GM12872 (cell line): ENCODE data around the gene SNTG2.

Source experiments
- TF ChIP-seq, protein P1 (sequence below): IDR thresholded peaks from 3 replicates; pipeline ENCODE4 v1.5.1; 2011; ENCODE audit warnings: low read depth, mild to moderate bottlenecking, low read length, moderate library complexity; ENCODE audit not compliant: insufficient read depth

Gene SNTG2

DNA sequence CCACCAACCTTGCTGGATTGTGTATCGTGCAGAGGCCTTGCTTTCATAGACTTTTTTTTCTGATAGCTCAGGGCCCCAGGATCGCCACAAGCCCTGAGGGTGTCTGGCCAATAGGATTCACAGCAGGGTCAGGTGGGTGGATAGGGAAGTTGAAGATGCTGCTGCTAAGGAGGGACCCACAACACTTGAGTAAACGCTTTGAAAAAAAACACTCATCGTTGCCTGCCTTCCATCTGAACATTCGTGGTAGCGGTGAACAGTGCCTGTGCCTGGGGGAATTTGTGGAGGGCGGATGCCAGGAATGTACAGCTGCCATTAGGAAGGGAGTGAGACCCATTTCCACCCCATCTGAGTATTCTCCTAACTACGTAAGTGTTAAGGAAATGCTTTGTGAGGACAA, 358.0 kb downstream of the SNTG2 start:
- TF ChIP-seq, protein P1, sequence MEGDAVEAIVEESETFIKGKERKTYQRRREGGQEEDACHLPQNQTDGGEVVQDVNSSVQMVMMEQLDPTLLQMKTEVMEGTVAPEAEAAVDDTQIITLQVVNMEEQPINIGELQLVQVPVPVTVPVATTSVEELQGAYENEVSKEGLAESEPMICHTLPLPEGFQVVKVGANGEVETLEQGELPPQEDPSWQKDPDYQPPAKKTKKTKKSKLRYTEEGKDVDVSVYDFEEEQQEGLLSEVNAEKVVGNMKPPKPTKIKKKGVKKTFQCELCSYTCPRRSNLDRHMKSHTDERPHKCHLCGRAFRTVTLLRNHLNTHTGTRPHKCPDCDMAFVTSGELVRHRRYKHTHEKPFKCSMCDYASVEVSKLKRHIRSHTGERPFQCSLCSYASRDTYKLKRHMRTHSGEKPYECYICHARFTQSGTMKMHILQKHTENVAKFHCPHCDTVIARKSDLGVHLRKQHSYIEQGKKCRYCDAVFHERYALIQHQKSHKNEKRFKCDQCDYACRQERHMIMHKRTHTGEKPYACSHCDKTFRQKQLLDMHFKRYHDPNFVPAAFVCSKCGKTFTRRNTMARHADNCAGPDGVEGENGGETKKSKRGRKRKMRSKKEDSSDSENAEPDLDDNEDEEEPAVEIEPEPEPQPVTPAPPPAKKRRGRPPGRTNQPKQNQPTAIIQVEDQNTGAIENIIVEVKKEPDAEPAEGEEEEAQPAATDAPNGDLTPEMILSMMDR: no peak

DNA sequence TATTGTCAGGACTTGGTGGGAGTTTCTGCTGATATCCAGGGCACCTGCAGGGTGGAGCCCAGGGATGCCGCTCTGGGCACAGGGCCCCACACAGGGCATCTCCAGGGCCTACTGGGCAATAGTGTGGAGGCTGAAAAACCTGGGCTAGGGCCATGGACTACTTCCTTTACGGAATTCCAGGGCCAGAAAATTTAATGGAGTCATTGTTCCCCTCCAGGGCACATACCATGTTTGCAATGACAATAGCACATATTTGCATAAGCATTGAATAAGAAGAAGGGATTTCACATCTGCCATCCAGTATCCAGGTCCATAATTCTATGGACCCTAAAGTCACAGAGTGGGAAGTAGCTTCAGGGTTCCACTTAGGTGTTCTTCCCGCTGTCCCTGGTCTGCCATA, 358.9 kb downstream of the SNTG2 start:
- TF ChIP-seq, protein P1: no peak

DNA sequence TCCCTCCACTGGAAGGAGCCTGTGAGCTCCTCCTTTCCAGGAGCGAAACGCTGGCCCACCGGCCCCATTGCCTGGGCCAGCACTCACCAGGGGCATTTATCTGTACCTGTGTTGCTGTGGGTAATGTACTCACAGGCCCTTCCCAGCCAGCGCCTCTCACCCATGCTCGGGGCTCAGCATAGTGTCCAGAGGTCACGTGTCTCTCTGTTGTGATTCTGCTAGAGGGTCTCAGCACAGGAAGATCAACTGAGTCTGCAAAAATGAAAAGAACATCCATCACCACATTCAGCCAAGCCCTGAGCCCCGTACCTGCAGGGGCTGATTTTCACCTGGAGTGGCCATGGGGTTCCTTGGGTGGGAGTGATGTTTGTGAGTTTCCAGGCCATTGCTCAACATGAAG, 359.6 kb downstream of the SNTG2 start:
- TF ChIP-seq, protein P1: no peak

DNA sequence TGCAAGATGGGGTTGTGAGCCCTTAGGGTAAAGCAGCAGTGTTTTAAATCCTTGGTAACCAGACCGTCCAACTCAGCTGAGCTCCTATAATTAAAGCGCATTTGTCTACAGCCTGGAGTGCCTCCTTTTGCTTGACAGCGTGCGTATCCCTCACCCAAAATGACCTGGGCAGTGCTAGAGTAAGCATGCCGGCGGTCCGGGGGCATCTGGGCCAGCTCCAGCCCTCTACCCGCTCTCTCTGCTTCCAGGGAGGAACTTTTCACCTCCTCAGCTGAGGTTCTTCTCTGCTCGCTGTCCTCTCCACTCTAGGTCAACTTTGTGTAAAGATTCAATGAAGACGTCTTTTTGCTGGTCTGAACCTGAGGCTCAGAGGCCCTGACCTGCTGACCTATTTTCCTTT, 360.2 kb downstream of the SNTG2 start:
- TF ChIP-seq, protein P1: no peak

DNA sequence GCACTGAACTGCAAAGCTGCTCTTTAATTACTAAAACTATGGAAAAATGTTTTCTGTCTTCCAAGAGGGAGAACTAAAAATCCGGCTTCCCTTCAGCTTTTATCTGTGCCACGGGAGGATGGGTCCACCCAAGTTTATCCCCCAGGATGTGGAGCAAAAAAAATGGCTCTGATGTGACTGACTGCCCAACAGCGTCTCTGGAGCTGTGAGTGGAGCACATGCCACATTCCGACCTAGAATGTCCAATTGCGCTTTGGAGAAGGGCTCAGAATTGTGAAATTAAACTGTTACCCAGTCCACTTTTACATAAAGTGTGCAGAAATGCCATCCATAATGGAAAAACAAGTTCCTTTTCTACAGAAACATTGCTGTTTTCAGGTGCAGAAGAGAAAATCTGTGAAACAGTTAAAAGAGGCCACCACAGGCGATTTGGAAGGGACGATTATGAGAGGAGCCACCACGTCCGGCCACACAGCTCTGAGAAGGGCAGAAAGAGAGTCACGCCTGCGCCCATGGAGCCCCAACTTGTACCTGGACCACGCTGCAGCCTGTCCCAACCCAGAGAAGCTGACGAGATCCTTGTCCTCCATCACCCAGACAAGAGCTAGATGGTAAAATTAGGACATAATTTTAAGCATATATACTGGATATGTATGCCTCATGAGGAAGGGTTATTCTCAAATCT, 362.7 kb downstream of the SNTG2 start:
- TF ChIP-seq, protein P1: no peak

DNA sequence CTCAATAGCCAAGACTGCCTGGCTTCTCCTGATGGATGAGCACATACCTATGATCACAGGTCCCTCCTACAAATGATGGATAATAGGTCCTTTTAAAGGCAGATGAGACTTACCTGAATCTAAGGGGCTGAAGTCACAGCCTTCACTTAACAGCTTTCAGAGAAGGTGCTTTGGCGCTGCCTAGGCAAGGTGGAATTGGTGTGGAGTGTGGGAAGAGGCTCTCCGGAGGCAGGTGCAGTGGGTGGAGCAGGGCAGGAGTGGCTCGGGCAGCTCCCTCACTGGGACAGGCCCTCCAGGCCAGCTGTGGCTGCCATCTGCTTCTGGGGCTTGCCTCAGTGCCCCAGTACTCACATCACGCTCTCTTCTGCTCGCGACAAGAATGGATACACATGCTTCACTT, 363.6 kb downstream of the SNTG2 start:
- TF ChIP-seq, protein P1: no peak

DNA sequence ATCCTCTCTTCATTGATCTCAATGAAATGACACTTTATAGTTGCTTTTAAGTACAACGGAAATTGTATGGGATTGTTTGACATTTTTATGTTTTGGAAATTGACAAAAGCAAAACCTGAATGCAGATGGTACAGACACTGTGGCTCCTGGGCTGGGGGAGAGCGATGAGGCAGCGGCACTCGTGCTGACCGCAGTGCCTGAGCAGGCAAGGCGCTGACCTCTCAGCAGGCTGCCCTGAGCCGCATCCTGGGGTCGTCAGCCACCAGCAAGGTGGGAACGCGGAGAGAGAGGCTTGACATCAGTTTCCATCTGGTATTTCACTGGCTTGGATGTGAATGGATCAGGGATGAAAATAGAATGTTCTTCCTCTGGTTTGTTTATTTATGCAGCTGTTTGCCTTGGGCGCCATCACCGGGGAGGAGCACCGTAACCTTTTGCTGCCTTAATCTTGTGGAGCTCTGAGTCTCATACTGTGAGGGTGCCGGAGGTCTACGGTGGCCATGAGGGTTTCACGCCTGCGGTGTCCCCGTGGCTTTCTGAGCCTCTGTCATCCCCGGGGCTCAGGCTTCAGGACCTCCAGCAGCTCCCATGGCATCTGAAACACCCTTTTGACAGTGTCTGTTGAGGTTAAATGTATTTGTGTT, 367.8 kb downstream of the SNTG2 start:
- TF ChIP-seq, protein P1: no peak
